Peyer's patch (tissue), 4 donors: ENCODE data around the gene LMTK2. TPM values are rescaled to one million over a fixed set of nuclear protein-coding genes. Genes with fewer than 3 reads are reported as not detected.

ENCODE experiments used
- DNase-seq, 3 donors: peaks; one replicate each; pipeline ENCODE4 v3.0.0-alpha.2; 2017 to 2019
- H3K27ac ChIP-seq, 4 donors: fragments of 200-600 bp; sonication (generic); one replicate each; pipeline ENCODE4 v1.5.1; 2016 to 2019
- H3K27me3 ChIP-seq, 2 donors: fragments of 200-600 bp; sonication (generic); one replicate each; pipeline ENCODE4 v1.5.1; 2019
- H3K36me3 ChIP-seq, 3 donors: fragments of 200-600 bp; sonication (generic); one replicate each; pipeline ENCODE4 v1.5.1; 2016 to 2019
- H3K4me1 ChIP-seq, 4 donors: fragments of 200-600 bp; sonication (generic); one replicate each; pipeline ENCODE4 v1.5.1; 2016 to 2019
- H3K4me3 ChIP-seq, 4 donors: fragments of 200-600 bp; sonication (generic); 1 replicate in 3 of 4; 2 replicates in 1 of 4; pipeline ENCODE4 v1.5.1; 2016 to 2019; ENCODE audit warnings: mild to moderate bottlenecking in 1 of 4
- H3K9me3 ChIP-seq, 4 donors: fragments of 200-600 bp; sonication (generic); one replicate each; pipeline ENCODE4 v1.5.1; 2016 to 2019; ENCODE audit warnings: mild to moderate bottlenecking in 1 of 4
- POLR2A ChIP-seq, 2 donors: fragments of 450-650 bp; IDR thresholded peaks; one replicate each; pipeline ENCODE4 v1.5.1; 2017; ENCODE audit warnings: antibody characterized with exemption in 2 of 2, mild to moderate bottlenecking in 2 of 2, moderate library complexity in 2 of 2
- total RNA-seq, 4 donors: library from RNA; depleted of rRNA; stranded (reverse); fragments of >200 nt; gene quantifications; one replicate each; pipeline ENCODE4 v1.1.0, GENCODE V29; 2016
- TF ChIP-seq, protein P1 (sequence below), 6 experiments: fragments of 450-650 bp in 4 of 6; fragments of 200-600 bp in 2 of 6; sonication (generic) in 1 of 6; IDR thresholded peaks; one replicate each; pipeline ENCODE4 v1.5.1; 2017 to 2019; ENCODE audit warnings: antibody characterized with exemption in 6 of 6, mild to moderate bottlenecking in 3 of 6, moderate library complexity in 1 of 6

The LMTK2 gene
- total RNA-seq, 4 donors from 2014 or later: 23.1 to 54.0 (median 51.4) TPM

DNA sequence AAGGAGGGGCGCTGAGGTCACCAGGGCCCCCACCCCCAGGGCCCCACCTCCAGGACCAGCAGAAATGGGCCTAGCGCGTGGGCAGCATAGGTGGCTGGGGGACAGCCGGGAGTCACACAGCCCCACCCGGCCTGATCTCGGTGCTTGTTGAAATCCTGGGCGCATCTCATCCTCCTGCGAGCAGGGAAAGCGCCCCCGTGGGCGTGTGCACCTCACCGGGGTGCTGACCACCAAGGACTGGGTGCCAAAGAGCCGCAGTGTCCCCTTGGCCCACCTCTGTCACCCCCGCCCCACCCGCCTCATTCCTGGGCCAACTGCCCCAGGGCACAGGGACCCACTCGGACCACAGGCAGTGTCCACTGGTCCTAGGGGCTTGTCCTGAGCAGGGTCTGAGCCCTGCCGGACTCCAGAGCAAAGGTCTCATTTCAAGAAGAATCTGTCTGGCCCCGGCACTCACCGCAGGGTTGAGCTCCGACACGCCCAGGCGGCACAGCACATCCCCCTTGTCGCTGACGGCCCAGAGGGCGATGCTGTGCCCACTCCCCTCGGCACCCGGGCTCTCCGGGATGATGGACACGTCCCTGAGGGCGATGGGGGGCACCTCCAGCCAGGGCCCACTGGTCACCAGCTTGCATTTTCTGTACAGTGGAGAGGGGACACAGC, 116.0 kb downstream of the LMTK2 start:
- peaks cover 0 to 65% (median 0%) of the 10 kb centered on the region in 3 donors for H3K36me3 ChIP-seq
- DNase-seq: no peak

DNA sequence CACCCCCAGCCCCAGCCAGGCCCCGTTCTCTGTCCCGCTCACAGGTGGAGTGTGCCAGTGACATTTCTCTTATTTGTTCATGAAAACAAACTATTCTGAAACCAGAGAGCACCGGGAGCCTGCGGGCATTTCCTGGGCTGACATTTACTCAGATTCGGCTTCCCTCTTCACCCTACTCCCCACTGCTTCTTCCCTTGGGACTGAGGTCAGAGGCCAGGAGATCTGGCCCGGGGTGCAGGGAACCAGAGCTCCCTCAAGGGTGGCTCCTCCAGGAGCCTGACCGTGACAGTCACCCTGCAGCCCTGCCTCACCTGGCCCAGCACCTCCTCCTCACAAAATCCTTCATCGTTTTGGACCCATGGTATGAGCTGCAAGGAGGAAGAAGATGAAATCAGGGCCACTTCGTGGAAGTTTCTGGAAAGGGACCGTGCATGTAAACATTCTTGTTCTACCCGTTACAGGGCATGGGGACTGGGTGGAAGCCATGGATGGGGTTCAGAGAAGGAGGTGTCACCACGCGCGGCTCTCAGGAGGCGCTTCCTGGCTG, 116.8 kb downstream of the LMTK2 start:
- H3K4me3 ChIP-seq: no peak overlapping the region
- H3K4me1 ChIP-seq: peaks cover 0 to under 1% (median 0%) of the 10 kb centered on the region in 4 donors
- H3K9me3 ChIP-seq: no peaks in the 10 kb centered on the region
- H3K36me3 ChIP-seq: peaks cover 0 to 60% (median 0%) of the 10 kb centered on the region in 3 donors
- no peak for TF ChIP-seq POLR2A (IDR thresholded peaks at IDR 0.05)
- TF ChIP-seq, protein P1, sequence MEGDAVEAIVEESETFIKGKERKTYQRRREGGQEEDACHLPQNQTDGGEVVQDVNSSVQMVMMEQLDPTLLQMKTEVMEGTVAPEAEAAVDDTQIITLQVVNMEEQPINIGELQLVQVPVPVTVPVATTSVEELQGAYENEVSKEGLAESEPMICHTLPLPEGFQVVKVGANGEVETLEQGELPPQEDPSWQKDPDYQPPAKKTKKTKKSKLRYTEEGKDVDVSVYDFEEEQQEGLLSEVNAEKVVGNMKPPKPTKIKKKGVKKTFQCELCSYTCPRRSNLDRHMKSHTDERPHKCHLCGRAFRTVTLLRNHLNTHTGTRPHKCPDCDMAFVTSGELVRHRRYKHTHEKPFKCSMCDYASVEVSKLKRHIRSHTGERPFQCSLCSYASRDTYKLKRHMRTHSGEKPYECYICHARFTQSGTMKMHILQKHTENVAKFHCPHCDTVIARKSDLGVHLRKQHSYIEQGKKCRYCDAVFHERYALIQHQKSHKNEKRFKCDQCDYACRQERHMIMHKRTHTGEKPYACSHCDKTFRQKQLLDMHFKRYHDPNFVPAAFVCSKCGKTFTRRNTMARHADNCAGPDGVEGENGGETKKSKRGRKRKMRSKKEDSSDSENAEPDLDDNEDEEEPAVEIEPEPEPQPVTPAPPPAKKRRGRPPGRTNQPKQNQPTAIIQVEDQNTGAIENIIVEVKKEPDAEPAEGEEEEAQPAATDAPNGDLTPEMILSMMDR (IDR thresholded peaks at IDR 0.05): no peak
- no peak overlapping the region for H3K27ac ChIP-seq
- DNase-seq: no peak
- H3K27me3 ChIP-seq: no peaks in the 10 kb centered on the region

More for the DNA sequence above, 116.0 kb downstream of the LMTK2 start:
- TF ChIP-seq, protein P1 (IDR thresholded peaks at IDR 0.05): no peak
- TF ChIP-seq POLR2A (IDR thresholded peaks at IDR 0.05): no peak
- H3K4me3 ChIP-seq: no peak overlapping the region
- no peak overlapping the region for H3K27ac ChIP-seq
- peaks cover 0 to 8% (median 0%) of the 10 kb centered on the region in 4 donors for H3K4me1 ChIP-seq
- no peaks in the 10 kb centered on the region for H3K9me3 ChIP-seq
- H3K27me3 ChIP-seq: no peaks in the 10 kb centered on the region

DNA sequence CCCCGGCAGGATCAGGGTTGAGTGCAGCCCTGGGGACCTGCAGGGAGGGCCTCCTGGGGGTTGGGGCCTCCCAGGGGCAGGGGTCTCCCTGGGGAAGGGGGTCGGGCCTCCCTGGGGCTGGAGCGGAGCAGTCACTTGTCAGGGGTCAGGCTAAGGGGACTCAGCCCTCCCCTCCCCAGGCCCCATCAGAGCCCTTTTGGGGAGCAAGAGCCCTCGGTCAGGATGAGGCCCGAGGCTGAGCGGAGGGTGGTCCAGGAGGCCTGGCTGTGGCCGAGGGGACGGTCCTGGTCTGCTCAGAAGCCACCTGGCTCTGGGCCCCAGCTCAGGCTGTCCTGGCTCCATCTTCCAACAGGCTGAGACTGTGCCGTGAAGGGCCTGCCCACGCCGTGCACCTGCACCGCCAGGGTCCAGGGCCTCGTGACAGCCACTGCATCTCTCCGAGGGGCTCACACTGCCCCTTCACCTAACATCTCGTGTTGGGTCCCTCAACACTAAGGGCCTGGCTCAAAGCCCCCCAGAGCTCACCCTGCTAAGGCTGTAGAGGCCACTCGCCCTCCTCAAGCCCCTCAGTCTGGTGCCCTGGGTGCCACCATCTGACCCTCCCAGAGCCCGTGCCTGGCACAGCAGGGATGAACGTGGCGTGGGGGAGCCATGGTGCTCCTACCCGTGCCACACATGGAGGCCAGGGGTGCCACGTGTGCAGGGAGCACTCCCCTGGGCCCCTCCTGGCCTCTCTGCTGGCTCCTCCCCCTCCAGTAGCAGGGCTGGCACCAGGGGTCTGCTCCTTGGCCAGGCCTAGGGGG, 117.4 kb downstream of the LMTK2 start:
- Histone ChIP-seq H3K36me3 (peaks cover 0 to 65% (median 0%) of the 10 kb centered on the region in 3 donors), H3K4me1 (no peaks in the 10 kb centered on the region), H3K4me3 (no peak overlapping the region), H3K27me3 (no peaks in the 10 kb centered on the region), H3K9me3 (no peaks in the 10 kb centered on the region), H3K27ac (no peak overlapping the region)
- TF ChIP-seq, protein P1 (IDR thresholded peaks at IDR 0.05): no peak
- TF ChIP-seq POLR2A (IDR thresholded peaks at IDR 0.05): no peak
- peak in 1 of 3 donors; percentile 32 for DNase-seq

DNA sequence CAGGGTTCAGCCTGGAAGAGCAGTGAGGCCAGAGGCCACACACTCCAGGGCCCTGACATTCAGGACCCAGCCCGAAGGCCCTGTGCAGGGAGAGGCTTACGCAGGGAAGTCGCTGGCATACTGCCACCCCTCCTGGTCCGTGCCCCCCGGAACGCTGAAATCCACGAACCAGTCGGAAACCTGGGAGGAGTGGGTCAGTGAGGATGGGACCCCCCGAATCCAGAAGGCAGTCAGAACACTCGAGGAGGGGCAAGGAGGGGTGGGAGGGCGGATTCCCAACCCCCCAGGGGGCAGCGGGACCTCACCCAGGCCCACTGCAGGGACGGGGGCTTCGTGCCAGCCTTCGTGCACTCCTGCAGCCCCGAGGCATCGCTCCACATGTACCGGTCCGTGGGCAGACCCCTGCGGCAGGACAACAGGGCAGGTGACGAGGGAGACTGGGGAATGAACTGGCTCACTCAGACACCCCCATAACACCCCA, 118.1 kb downstream of the LMTK2 start:
- TF ChIP-seq POLR2A (IDR thresholded peaks at IDR 0.05): no peak
- TF ChIP-seq, protein P1 (IDR thresholded peaks at IDR 0.05): no peak
- Histone ChIP-seq H3K36me3 (peaks cover 0 to 66% (median 0%) of the 10 kb centered on the region in 3 donors), H3K4me3 (no peak overlapping the region), H3K4me1 (no peaks in the 10 kb centered on the region), H3K27me3 (no peaks in the 10 kb centered on the region), H3K27ac (no peak overlapping the region), H3K9me3 (no peaks in the 10 kb centered on the region)
- DNase-seq: peak in 1 of 3 donors; percentile 20

DNA sequence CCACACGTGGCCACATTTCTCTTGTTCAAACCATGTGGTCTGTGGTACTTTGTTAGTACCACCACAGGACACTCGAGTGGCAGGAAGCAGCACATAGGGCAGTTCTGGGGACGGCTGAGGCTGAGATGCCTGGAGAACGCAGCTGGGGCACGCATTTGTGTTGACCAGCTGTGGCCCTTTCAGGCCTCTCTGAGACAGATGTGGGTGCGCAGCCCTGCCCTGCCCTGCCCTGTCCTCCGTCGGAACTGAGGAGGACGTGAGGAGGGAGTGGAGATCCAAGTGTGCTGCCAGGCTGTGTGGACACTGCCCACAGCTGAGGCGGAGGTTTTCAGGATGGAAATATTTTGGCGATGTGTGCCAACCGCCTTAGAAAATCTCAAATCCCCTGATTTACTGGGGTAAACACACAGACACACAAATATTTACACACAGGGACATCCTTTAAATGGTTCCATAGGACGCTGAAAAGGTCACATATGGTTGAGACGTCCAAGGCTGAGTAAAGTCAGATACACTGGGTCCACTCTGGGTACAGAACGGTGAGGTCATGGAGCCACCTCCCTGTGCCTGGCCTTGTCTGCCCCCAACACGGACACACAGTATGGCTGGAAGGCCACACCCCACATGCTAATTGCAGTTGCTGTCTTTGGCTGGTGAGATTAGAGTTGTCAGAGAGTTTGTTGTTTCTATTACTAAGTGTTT, 119.4 kb downstream of the LMTK2 start:
- Histone ChIP-seq H3K27me3 (no peaks in the 10 kb centered on the region), H3K9me3 (no peaks in the 10 kb centered on the region), H3K4me3 (no peak overlapping the region), H3K36me3 (peaks cover 0 to 66% (median 0%) of the 10 kb centered on the region in 3 donors), H3K27ac (no peak overlapping the region), H3K4me1 (no peaks in the 10 kb centered on the region)
- DNase-seq: no peak
- TF ChIP-seq, protein P1 (IDR thresholded peaks at IDR 0.05): no peak
- TF ChIP-seq POLR2A (IDR thresholded peaks at IDR 0.05): no peak
